ENCODE data around the gene TPO.

Gene TPO

GRCh38 chr2:1588051-1588977 is 175.1 kb downstream of the TPO start:
- H3K36me3 ChIP-seq (ENCODE audit: insufficient read depth, low read length) = no peaks in the 10 kb centered on the region
- H3K4me1 ChIP-seq (ENCODE audit: insufficient read depth, low read length) = peaks cover 8% of the 10 kb centered on the region
- no peak overlapping the region for H3K9ac ChIP-seq (ENCODE audit: low read depth, low read length)
- H3K9me3 ChIP-seq (ENCODE audit: control insufficient read depth, insufficient read depth, low read length) = no peaks in the 10 kb centered on the region

GRCh38 chr2:1588978-1589621 is 175.8 kb downstream of the TPO start:
- no peak overlapping the region for H3K9ac ChIP-seq (ENCODE audit: low read depth, low read length)
- no peaks in the 10 kb centered on the region for H3K36me3 ChIP-seq (ENCODE audit: insufficient read depth, low read length)
- peaks cover 16% of the 10 kb centered on the region for H3K4me1 ChIP-seq (ENCODE audit: insufficient read depth, low read length)
- no peaks in the 10 kb centered on the region for H3K9me3 ChIP-seq (ENCODE audit: control insufficient read depth, insufficient read depth, low read length)

GRCh38 chr2:1590596-1591460 is 177.6 kb downstream of the TPO start:
- peaks cover 20% of the 10 kb centered on the region for H3K4me1 ChIP-seq (ENCODE audit: insufficient read depth, low read length)
- H3K9ac ChIP-seq (ENCODE audit: low read depth, low read length) = no peak overlapping the region

GRCh38 chr2:1591461-1591770 is 178.2 kb downstream of the TPO start:
- no peak overlapping the region for H3K9ac ChIP-seq (ENCODE audit: low read depth, low read length)

More at GRCh38 chr2:1590596-1591460, 177.6 kb downstream of the TPO start:
- Histone ChIP-seq H3K9me3 (ENCODE audit: control insufficient read depth, insufficient read depth, low read length) (no peaks in the 10 kb centered on the region), H3K36me3 (ENCODE audit: insufficient read depth, low read length) (no peaks in the 10 kb centered on the region)

More at GRCh38 chr2:1591461-1591770, 178.2 kb downstream of the TPO start:
- no peaks in the 10 kb centered on the region for H3K9me3 ChIP-seq (ENCODE audit: control insufficient read depth, insufficient read depth, low read length)
- H3K36me3 ChIP-seq (ENCODE audit: insufficient read depth, low read length) = no peaks in the 10 kb centered on the region
- H3K4me1 ChIP-seq (ENCODE audit: insufficient read depth, low read length) = peaks cover 20% of the 10 kb centered on the region
